Lower leg skin (tissue), 3 donors: ENCODE measurements around the gene CNTF.

Experiments used
- CTCF ChIP-seq, 3 donors: fragments of 450-650 bp; IDR thresholded peaks; one replicate each; pipeline ENCODE4 v1.5.1; 2016; ENCODE audit warnings: antibody characterized with exemption in 3 of 3, mild to moderate bottlenecking in 3 of 3, moderate library complexity in 2 of 3
- POLR2A ChIP-seq, 2 donors: fragments of 450-650 bp; IDR thresholded peaks; one replicate each; pipeline ENCODE4 v1.6.1; 2016 to 2017; ENCODE audit warnings: antibody characterized with exemption in 2 of 2, mild to moderate bottlenecking in 1 of 2, moderate library complexity in 1 of 2

DNA sequence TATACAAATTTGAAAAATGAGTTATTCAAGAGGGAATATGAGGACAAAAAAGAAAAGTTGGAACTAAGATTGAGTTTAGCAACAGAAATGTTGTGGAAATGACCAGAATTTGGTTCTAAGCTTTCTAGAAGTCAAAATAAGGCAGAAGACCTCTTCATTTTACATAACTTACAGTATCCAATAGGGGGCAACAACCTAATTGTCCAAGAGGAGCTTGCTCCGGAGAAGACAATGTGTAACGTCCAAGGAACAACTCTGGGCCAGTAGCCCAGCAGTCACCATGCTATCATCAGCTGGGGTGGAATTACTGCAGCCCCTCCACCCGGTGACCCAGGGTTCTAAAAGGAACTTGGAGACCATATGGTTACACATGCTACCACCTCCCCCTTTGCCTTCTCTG is 14.1 kb downstream of the CNTF start:
- TF ChIP-seq CTCF (IDR thresholded peaks at IDR 0.05) = no peak
- no peak for TF ChIP-seq POLR2A (IDR thresholded peaks at IDR 0.05)
